H1 (cell line): Measurements from ENCODE around the gene NEBL. TPM values are rescaled to one million over a fixed set of nuclear protein-coding genes. Genes with fewer than 3 reads are reported as not detected.

Experiments used
- CTCF ChIA-PET: fragments of 300-600 bp; sonication (Branson Sonifier 250); formaldehyde crosslinking; loops from one replicate; lab custom pipeline; 2021; ENCODE audit not compliant: partially characterized antibody; lab: Charles Lee
- POLR2A ChIA-PET: fragments of 300-600 bp; sonication (Branson Sonifier 250); formaldehyde crosslinking; loops from one replicate; lab custom pipeline; 2021; ENCODE audit warnings: inconsistent platforms; ENCODE audit not compliant: partially characterized antibody; lab: Charles Lee
- DNase-seq, 2 experiments: peaks; one replicate each; pipeline versions ENCODE4 v3.0.0 to v3.0.0-alpha.2; 2010 to 2022; ENCODE audit warnings: low spot score in 2 of 2, low read depth in 1 of 2, mixed read lengths in 1 of 2
- FAIRE-seq: peaks from 2 replicates; lab custom pipeline; 2011; peaks lifted over from hg19 to GRCh38; lab: Jason Lieb, UNC
- H2AFZ ChIP-seq: 2 replicates; pipeline ENCODE4 v1.8.1; 2012; ENCODE audit warnings: low read length, inconsistent platforms
- H2AK5ac ChIP-seq: 2 replicates; pipeline ENCODE4 v1.6.1; 2013; ENCODE audit warnings: low read depth, low read length
- H2BK120ac ChIP-seq: replicated peaks from 2 replicates; pipeline ENCODE3; 2013; ENCODE audit warnings: low read depth, low read length, inconsistent platforms
- H2BK12ac ChIP-seq: 2 replicates; pipeline ENCODE4 v1.6.1; 2013; ENCODE audit warnings: low read depth, low read length
- H2BK15ac ChIP-seq: 2 replicates; pipeline ENCODE4 v1.6.1; 2013; ENCODE audit warnings: low read length
- H2BK20ac ChIP-seq: 2 replicates; pipeline ENCODE4 v1.6.1; 2013; ENCODE audit warnings: low read length
- H2BK5ac ChIP-seq: 2 replicates; pipeline ENCODE4 v1.6.1; 2013; ENCODE audit warnings: low read depth, low read length
- H3K14ac ChIP-seq: 2 replicates; pipeline ENCODE4 v1.6.1; 2013; ENCODE audit warnings: inconsistent platforms; ENCODE audit not compliant: insufficient read length
- H3K18ac ChIP-seq: 2 replicates; pipeline ENCODE4 v1.6.1; 2013; ENCODE audit warnings: low read length; ENCODE audit errors: extremely low read depth
- H3K23ac ChIP-seq: 2 replicates; pipeline ENCODE4 v1.6.1; 2013; ENCODE audit warnings: inconsistent platforms; ENCODE audit not compliant: insufficient read length
- H3K23me2 ChIP-seq: 2 replicates; pipeline ENCODE4 v1.6.1; 2013; ENCODE audit warnings: low read depth, low read length
- H3K27ac ChIP-seq: 2 replicates; pipeline ENCODE4 v1.6.1; 2011; ENCODE audit warnings: low read depth, low read length, inconsistent platforms
- H3K27me3 ChIP-seq, 4 experiments: replicated peaks in 1 of 4; 1 replicate in 1 of 4; 2 replicates in 3 of 4; pipeline versions ENCODE4 v1.6.1 to v1.8.1; 2011 to 2013; ENCODE audit warnings: low read length in 3 of 4, mild to moderate bottlenecking in 3 of 4, inconsistent platforms in 2 of 4, mixed read lengths in 2 of 4, moderate library complexity in 1 of 4; ENCODE audit not compliant: control insufficient read depth in 3 of 4, insufficient read depth in 3 of 4; ENCODE audit errors: extremely low read depth in 1 of 4
- H3K36me3 ChIP-seq, 4 experiments: 2 replicates each; pipeline versions ENCODE4 v1.6.1 to v1.8.1; 2011 to 2013; ENCODE audit warnings: mild to moderate bottlenecking in 4 of 4, low read length in 3 of 4, moderate library complexity in 2 of 4, control low read depth in 1 of 4, inconsistent platforms in 1 of 4; ENCODE audit not compliant: insufficient read depth in 4 of 4, control insufficient read depth in 2 of 4
- H3K4ac ChIP-seq: replicated peaks from 2 replicates; pipeline ENCODE3; 2013; ENCODE audit warnings: low read length, low read depth, mixed read lengths, inconsistent platforms; ENCODE audit not compliant: insufficient read length
- H3K4me1 ChIP-seq, 4 experiments: replicated peaks in 1 of 4; 1 replicate in 1 of 4; 2 replicates in 3 of 4; pipeline versions ENCODE4 v1.6.1 to v1.8.1; 2011 to 2013; ENCODE audit warnings: low read length in 3 of 4, inconsistent platforms in 2 of 4, mixed read lengths in 1 of 4; ENCODE audit not compliant: insufficient read depth in 4 of 4, control insufficient read depth in 3 of 4
- H3K4me2 ChIP-seq, 2 experiments: 2 replicates each; pipeline versions ENCODE4 v1.6.1 to v1.8.1; 2011 to 2013; ENCODE audit warnings: low read depth in 2 of 2, low read length in 2 of 2, control low read depth in 1 of 2, inconsistent platforms in 1 of 2, mild to moderate bottlenecking in 1 of 2; ENCODE audit not compliant: insufficient read depth in 1 of 2
- H3K4me3 ChIP-seq, 4 experiments: fragments of 200-600, 300-600 bp in 1 of 4; sonication (generic), shearing (Covaris generic), sonication (Bioruptor Twin) in 1 of 4; 2 replicates each; pipeline versions ENCODE4 v1.5.1 to v1.8.1; 2011 to 2016; ENCODE audit warnings: low read length in 4 of 4, low read depth in 3 of 4, control low read depth in 2 of 4, inconsistent platforms in 2 of 4, mild to moderate bottlenecking in 2 of 4, mixed read lengths in 1 of 4, moderate library complexity in 1 of 4; ENCODE audit not compliant: insufficient read depth in 2 of 4; ENCODE audit errors: extremely low read depth in 1 of 4
- H3K56ac ChIP-seq: replicated peaks from 2 replicates; pipeline ENCODE3; 2013; ENCODE audit warnings: low read depth, mild to moderate bottlenecking, mixed read lengths, low read length, inconsistent platforms; ENCODE audit not compliant: insufficient read length
- H3K79me1 ChIP-seq: 2 replicates; pipeline ENCODE4 v1.6.1; 2013; ENCODE audit warnings: low read depth, low read length, control low read depth
- H3K79me2 ChIP-seq, 2 experiments: 2 replicates each; pipeline versions ENCODE4 v1.6.1 to v1.8.1; 2012 to 2013; ENCODE audit warnings: low read length in 2 of 2, mild to moderate bottlenecking in 2 of 2, inconsistent platforms in 1 of 2; ENCODE audit not compliant: insufficient read depth in 2 of 2, control insufficient read depth in 1 of 2
- H3K9ac ChIP-seq, 4 experiments: replicated peaks in 1 of 4; 1 replicate in 1 of 4; 2 replicates in 3 of 4; pipeline versions ENCODE4 v1.6.1 to v1.8.1; 2011 to 2013; ENCODE audit warnings: low read depth in 3 of 4, low read length in 3 of 4, control low read depth in 2 of 4, mild to moderate bottlenecking in 2 of 4, moderate library complexity in 2 of 4, inconsistent platforms in 1 of 4; ENCODE audit errors: extremely low read depth in 1 of 4
- H3K9me3 ChIP-seq, 2 experiments: 2 replicates each; pipeline versions ENCODE4 v1.6.1 to v1.8.1; 2012 to 2013; ENCODE audit warnings: mild to moderate bottlenecking in 2 of 2, moderate library complexity in 2 of 2, control low read depth in 1 of 2, inconsistent platforms in 1 of 2, low read depth in 1 of 2, low read length in 1 of 2, mixed read lengths in 1 of 2; ENCODE audit not compliant: insufficient read depth in 2 of 2
- H4K20me1 ChIP-seq, 2 experiments: replicated peaks in 1 of 2; 2 replicates each; pipeline versions ENCODE3 to v1.8.1; 2011 to 2013; ENCODE audit warnings: inconsistent platforms in 2 of 2, low read length in 2 of 2, mild to moderate bottlenecking in 1 of 2; ENCODE audit not compliant: insufficient read depth in 2 of 2, control insufficient read depth in 1 of 2
- H4K5ac ChIP-seq: 2 replicates; pipeline ENCODE4 v1.6.1; 2013; ENCODE audit warnings: low read length, low read depth, mixed read lengths, inconsistent platforms; ENCODE audit not compliant: insufficient read length
- H4K8ac ChIP-seq: 2 replicates; pipeline ENCODE4 v1.8.0; 2013; ENCODE audit warnings: mild to moderate bottlenecking, moderate library complexity, low read length, inconsistent platforms; ENCODE audit not compliant: insufficient read depth; ENCODE audit errors: extremely low read depth
- H4K91ac ChIP-seq: replicated peaks from 2 replicates; pipeline ENCODE3; 2013; ENCODE audit warnings: low read length, mixed read lengths, inconsistent platforms; ENCODE audit not compliant: insufficient read length
- BCL11A ChIP-seq, 2 experiments: IDR thresholded peaks; one replicate each; pipeline ENCODE4 v1.6.1; 2011; ENCODE audit warnings: low read depth in 2 of 2, low read length in 2 of 2, mild to moderate bottlenecking in 2 of 2
- CTCF ChIP-seq, 3 experiments: IDR thresholded peaks; 1 replicate in 2 of 3; 2 replicates in 1 of 3; pipeline versions ENCODE4 v1.5.1 to v1.6.1; 2011; ENCODE audit warnings: low read length in 3 of 3, mild to moderate bottlenecking in 3 of 3, inconsistent platforms in 2 of 3, low read depth in 1 of 3, moderate library complexity in 1 of 3; ENCODE audit not compliant: insufficient read depth in 1 of 3; ENCODE audit errors: control extremely low read depth in 1 of 3
- RAD21 ChIP-seq, 2 experiments: IDR thresholded peaks in 1 of 2; conservative IDR thresholded peaks in 1 of 2; 2 replicates each; pipeline ENCODE4 v1.6.1; 2011; ENCODE audit warnings: low read depth in 2 of 2, low read length in 2 of 2, improper control_type of control experiment in 1 of 2, inconsistent platforms in 1 of 2, mild to moderate bottlenecking in 1 of 2, moderate library complexity in 1 of 2
- RXRA ChIP-seq: IDR thresholded peaks from 2 replicates; pipeline ENCODE4 v1.6.1; 2011; ENCODE audit warnings: low read depth, mild to moderate bottlenecking, low read length, moderate library complexity; ENCODE audit not compliant: insufficient read depth
- WGBS, 2 experiments: shearing (Covaris generic) in 1 of 2; methylation state at CpG; one replicate each; pipeline versions ENCODE4 v1.1.6 to v1.1.7; 2013 to 2015; ENCODE audit warnings: low lambda C conversion rate in 2 of 2, mixed read lengths in 2 of 2, inconsistent platforms in 1 of 2, low coverage in 1 of 2, missing lambda C conversion rate in 1 of 2; ENCODE audit not compliant: insufficient replicate concordance in 2 of 2, insufficient coverage in 1 of 2, insufficient read length in 1 of 2; ENCODE audit errors: extremely low coverage in 1 of 2, missing lambda C conversion rate in 1 of 2; 5-methylcytosine and 5-hydroxymethylcytosine counted together
- polyA plus RNA-seq, 7 experiments: library from polyadenylated mRNA; depleted of rRNA in 3 of 7; stranded (reverse) in 5 of 7; unstranded in 2 of 7; fragments of >200 nt in 5 of 7; fragments of 200-250 nt in 2 of 7; gene quantifications; 1 replicate in 5 of 7; 2 replicates in 1 of 7; 4 replicates in 1 of 7; pipeline versions ENCODE4 v1.2.1 to v1.2.3, GENCODE V29; 2011 to 2013; ENCODE audit warnings: missing spikeins in 2 of 7, mixed read lengths in 2 of 7
- total RNA-seq: library from RNA; stranded (reverse); fragmentation: NEBNext Ultra II Directional; extraction: Animal tissue kit (Norgen Biotek cat#: 25700); gene quantifications from 2 replicates; pipeline ENCODE4 v1.2.1, GENCODE V29; 2021

The NEBL gene
- total and polyA plus RNA-seq, 2 of the 8 experiments (the other 6 are each of a cell fraction or from before 2014, with no cell fraction given): 7.5 to 10.5 TPM

- Histone ChIP-seq H3K27ac (no peak overlapping the region), H4K5ac (no peak overlapping the region), H3K36me3 (no peaks in the 10 kb centered on the region), H2BK5ac (no peak overlapping the region), H2AFZ (no peak overlapping the region), H3K79me2 (no peaks in the 10 kb centered on the region), H3K56ac (no peak overlapping the region), H4K20me1 (no peaks in the 10 kb centered on the region)
- DNase-seq: no peak
- TF ChIP-seq RXRA (no peak), RAD21 (IDR thresholded peaks at IDR 0.05 in 1 of 2, conservative IDR thresholded peaks at IDR 0.05 in 1 of 2; ENCODE audit: low read depth in 2 of 2, low read length in 2 of 2) (peak; percentile 55 to 70), BCL11A (IDR thresholded peaks at IDR 0.05; ENCODE audit: low read depth in 2 of 2, low read length in 2 of 2) (no peak), CTCF (IDR thresholded peaks at IDR 0.05; ENCODE audit: control extremely low read depth in 1 of 3, insufficient read depth in 1 of 3, low read depth in 1 of 3, low read length in 3 of 3) (peak in 2 of 3 experiments; percentile 12 to 20; a peak in 2 of 4 replicates)
- TF ChIP-seq, all 59 proteins: peak for 2
- Histone ChIP-seq H4K91ac (no peak overlapping the region), H3K4ac (no peak overlapping the region), H3K27me3 (no peaks in the 10 kb centered on the region), H2AK5ac (no peak overlapping the region), H2BK15ac (no peak overlapping the region), H3K79me1 (no peaks in the 10 kb centered on the region), H2BK120ac (no peak overlapping the region), H3K23ac (no peak overlapping the region), H3K23me2 (no peaks in the 10 kb centered on the region; the same call in 1 of the 2 replicates), H4K8ac (no peak overlapping the region), H2BK12ac (no peak overlapping the region), H3K4me2 (no peak overlapping the region), H3K14ac (no peak overlapping the region), H3K18ac (no peak overlapping the region), H2BK20ac (no peak overlapping the region), H3K9me3 (0 out of 4 replicates have a peak, but pooled peaks cover 0 to 2% of the 10 kb centered on the region in 2 experiments), H3K4me3 (no peak overlapping the region), H3K4me1 (no peaks in the 10 kb centered on the region), H3K9ac (no peak overlapping the region)
- CTCF ChIA-PET: interaction anchor here (0.6 to 1.7 kb wide), 11 partner anchors 9 to 1967 kb away, joined by 3 to 6 read pairs (median 3); no protein-coding TSS in a partner anchor
- FAIRE-seq: no peak
- WGBS, 2 experiments: 65% methylated on average over 5 of the region's 5 CpGs; no CpG with 5 or more reads in 1 of the 2 experiments
- POLR2A ChIA-PET: no interaction called here
Measured at GRCh38 chr10:20855398-20856038, 41.6 kb downstream of the NEBL start.
